ENCODE measurements around the gene UBE2J2.

Gene UBE2J2

DNA sequence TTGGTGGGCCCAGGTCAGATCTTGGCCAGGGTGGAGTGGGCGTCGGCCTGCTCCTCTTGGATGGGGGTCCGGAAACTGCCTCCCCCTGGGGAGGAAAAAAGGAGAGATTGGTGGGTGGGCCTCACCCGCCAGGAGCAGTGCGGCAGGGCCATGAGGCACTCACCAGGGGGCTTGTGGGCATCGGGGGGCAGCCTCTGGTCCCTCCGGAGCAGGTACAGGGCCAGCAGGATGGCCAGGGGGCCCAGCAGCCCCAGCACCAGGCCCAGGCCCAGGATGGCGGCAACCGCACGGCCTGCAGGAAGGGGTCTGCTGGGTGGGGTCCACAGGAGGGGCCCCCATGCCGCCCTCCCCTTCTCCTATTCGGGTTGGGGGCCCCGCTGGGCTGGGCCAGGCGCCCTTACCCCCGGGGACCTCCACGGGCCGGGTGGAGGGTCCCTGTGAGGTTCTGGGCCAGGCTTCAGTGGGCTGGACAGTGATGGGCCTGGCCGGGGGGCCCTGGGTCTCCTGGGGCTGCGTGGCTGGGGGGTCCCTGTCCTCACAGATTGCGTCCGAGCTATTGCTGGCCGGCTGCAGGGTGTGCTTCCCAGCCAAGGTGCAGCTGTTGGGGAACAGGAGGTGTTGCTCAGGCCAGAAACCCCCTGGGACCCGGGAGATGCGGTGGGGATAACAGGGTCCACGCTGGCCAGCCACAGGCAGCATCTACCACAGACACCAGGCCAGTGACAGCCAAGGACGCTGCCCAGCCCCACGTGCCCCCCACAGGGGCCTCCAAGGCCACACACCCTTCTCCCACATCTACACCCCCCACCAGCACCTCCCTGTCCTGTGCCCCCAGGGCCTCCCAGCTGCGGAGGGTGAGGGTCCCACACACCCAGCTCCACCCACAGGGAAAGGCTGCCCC, 61.9 kb downstream of the UBE2J2 start:
- no peak for DNase-seq (ENCODE audit: low read depth)
- H3K4me3 ChIP-seq (ENCODE audit: control insufficient read depth, low read depth, low read length) = no peak overlapping the region

DNA sequence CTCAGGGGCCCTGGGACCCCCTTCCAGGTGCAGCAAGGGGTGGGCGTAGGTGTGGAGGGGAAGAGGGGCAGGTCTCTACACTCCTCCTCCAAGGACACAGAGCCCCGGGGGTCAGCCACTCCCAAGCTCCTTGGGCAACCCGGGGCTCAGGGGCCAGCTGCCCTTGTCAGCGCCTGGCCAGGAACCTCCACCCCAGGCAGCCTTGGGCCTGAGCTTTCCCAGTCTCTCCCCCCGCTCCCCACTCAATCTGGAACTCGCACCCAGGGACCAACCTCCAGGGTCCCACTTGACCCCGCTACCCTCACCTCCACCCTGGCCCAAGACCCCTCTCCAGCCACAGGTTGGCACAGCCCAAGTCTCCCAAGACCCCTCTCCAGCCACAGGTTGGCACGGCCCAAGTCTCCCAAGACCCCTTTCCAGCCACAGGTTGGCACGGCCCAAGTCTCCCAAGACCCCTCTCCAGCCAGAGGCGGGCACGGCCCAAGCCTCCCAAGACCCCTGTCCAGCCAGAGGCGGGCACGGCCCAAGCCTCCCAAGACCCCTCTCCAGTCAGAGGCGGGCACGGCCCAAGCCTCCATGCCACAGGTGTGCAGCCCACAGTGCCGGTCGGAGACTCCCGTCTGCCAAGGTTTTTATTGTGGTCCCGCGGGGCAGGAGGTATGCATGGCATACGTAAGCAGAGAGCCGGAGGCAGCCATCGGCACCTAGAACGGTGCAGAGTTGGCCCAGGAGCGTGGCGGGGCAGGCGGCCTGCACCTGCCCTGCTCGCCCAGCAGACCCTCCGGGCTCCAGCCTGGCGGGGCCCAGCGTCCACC, 62.7 kb downstream of the UBE2J2 start:
- no peak for DNase-seq (ENCODE audit: low read depth)
- TF ChIP-seq, protein P1, sequence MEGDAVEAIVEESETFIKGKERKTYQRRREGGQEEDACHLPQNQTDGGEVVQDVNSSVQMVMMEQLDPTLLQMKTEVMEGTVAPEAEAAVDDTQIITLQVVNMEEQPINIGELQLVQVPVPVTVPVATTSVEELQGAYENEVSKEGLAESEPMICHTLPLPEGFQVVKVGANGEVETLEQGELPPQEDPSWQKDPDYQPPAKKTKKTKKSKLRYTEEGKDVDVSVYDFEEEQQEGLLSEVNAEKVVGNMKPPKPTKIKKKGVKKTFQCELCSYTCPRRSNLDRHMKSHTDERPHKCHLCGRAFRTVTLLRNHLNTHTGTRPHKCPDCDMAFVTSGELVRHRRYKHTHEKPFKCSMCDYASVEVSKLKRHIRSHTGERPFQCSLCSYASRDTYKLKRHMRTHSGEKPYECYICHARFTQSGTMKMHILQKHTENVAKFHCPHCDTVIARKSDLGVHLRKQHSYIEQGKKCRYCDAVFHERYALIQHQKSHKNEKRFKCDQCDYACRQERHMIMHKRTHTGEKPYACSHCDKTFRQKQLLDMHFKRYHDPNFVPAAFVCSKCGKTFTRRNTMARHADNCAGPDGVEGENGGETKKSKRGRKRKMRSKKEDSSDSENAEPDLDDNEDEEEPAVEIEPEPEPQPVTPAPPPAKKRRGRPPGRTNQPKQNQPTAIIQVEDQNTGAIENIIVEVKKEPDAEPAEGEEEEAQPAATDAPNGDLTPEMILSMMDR (conservative IDR thresholded peaks at IDR 0.05; ENCODE audit: control insufficient read depth, insufficient read depth, low read depth, low read length) = no peak
- H3K4me3 ChIP-seq (ENCODE audit: control insufficient read depth, low read depth, low read length) = no peak overlapping the region

More for the DNA sequence above, 61.9 kb downstream of the UBE2J2 start:
- TF ChIP-seq, protein P1 (conservative IDR thresholded peaks at IDR 0.05; ENCODE audit: control insufficient read depth, insufficient read depth, low read depth, low read length) = no peak

DNA sequence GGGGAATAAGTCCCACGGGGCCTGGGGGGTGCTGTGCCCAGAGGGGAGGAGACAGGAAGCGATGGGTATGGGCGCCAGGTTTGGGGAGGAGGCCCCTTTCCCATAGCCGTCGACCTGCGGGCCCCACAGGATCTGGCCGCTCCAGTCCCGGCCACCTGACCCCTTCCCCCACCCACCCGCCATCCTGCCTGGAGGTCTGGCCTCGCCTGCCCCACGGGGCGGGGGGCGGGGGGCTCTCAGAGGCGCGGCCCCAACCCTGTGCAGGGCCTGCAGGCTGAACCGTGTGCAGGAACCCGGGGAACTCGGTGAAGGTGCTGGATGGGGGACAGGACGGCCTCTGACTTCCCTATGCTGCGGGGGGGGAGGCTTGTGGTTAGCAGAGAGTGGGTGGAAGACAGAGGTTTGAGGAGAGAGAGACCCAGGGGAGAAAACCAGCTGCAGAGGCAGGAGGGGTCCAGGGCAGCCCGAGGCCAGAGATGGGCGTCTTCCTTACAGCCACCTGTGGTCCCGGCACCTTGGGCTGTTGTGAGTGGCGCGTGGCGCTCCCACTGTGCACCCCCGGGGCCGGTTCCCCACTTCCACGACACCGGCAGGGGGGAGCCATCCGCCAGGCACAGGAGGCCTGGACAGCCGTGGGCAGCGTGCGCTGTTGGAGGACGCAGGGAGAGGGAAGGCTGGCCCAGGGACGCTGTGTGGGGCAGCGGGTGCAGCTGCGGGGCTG, 64.8 kb downstream of the UBE2J2 start:
- TF ChIP-seq, protein P1 (conservative IDR thresholded peaks at IDR 0.05; ENCODE audit: control insufficient read depth, insufficient read depth, low read depth, low read length) = no peak
- peak; percentile 66 for DNase-seq (ENCODE audit: low read depth)
- no peak overlapping the region for H3K4me3 ChIP-seq (ENCODE audit: control insufficient read depth, low read depth, low read length)

DNA sequence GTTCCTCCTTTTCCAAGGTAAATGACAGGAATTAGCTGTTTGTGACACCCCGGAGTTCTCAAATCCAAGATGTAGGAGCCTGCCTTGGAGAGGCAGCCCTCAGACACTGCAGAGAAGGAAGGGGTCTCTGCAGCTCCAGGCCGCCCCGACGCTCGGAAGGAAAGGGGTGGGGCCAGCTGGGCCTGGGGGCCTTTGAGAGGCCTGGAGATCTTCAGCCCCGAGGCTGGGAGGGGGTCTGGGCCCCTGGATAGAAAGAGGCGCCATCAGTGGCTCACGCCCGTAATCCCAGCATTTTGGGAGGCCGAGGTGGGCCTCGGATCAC, 66.1 kb downstream of the UBE2J2 start:
- no peak for DNase-seq (ENCODE audit: low read depth)
- TF ChIP-seq, protein P1 (conservative IDR thresholded peaks at IDR 0.05; ENCODE audit: control insufficient read depth, insufficient read depth, low read depth, low read length) = no peak
- H3K4me3 ChIP-seq (ENCODE audit: control insufficient read depth, low read depth, low read length) = no peak overlapping the region

DNA sequence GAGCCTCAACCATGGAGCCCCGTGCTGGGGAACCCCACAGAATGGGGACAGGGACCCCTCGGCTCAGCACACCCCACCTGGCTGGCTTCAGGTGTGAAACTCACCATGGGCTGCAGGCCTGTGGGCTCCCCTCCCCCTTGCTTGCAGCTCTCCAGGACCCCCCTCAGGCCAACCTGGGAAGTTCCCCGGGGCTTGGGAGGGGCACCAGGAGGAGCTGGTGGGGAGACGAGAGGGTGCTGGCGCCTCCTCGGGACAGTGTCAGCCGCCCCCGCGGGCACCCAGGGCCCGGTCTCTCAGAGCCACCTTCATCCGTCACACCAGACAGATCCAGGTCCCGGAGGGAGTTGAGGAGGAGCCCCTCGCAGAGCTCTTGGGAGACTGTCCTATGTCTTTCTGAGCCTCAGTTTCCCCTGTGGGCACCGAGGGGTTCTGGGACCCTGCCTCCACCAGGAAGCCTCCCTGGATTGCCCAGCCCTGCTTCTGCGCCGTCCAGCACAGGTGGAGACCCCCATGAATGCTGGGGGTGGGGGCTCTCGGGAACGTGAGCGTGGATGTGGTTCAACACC, 66.6 kb downstream of the UBE2J2 start:
- H3K4me3 ChIP-seq (ENCODE audit: control insufficient read depth, low read depth, low read length) = no peak overlapping the region
- TF ChIP-seq, protein P1 (conservative IDR thresholded peaks at IDR 0.05; ENCODE audit: control insufficient read depth, insufficient read depth, low read depth, low read length) = no peak
- no peak for DNase-seq (ENCODE audit: low read depth)

DNA sequence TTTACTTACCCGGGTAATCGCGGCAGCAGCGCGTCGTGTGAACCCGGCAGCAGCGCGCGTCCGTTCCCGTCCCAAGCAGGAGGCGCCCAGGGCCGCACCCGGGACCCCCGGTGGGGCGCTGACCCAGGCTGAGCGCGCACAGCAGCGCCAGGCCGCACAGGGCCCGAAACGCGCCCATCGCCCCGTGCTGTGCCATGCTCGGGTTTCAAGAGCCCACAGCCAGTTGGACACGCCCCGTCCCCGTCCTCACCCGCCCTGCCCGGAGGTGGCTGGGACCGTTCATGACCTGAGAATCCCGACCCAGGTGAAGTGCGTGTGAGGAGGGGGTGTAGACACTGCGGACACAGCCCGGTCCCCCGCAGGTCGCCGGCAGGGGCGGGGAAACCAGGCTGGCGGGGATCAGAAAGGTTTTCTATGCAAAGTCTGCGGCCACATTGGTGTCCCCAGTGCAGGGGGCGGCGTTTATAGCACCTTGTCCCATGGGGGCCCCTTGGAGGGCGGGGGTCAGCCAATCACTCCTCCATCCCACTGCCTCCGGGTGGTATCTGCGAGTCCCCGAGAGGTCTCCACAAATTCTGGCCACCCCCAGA, 67.2 kb downstream of the UBE2J2 start, which contains the start of gene TNFRSF18:
TNFRSF18 (minus strand) TSS at position 217 of the 590 bp plus-strand sequence; CDS start at position 196, 21 bp downstream.
- TF ChIP-seq, protein P1 (conservative IDR thresholded peaks at IDR 0.05; ENCODE audit: control insufficient read depth, insufficient read depth, low read depth, low read length) = no peak
- DNase-seq (ENCODE audit: low read depth) = no peak
- H3K4me3 ChIP-seq (ENCODE audit: control insufficient read depth, low read depth, low read length) = no peak within 1 kb of the TSS

Data from fibroblast of mammary gland (primary cell).